ENCODE data around the gene EXT2. TPM values are rescaled to one million over a fixed set of nuclear protein-coding genes. Genes with fewer than 3 reads are reported as not detected.

EXT2 gene
- total and polyA plus RNA-seq, 2 donors (not counting 1 experiment from before 2014, with no cell fraction given) = 114 to 177 TPM

DNA sequence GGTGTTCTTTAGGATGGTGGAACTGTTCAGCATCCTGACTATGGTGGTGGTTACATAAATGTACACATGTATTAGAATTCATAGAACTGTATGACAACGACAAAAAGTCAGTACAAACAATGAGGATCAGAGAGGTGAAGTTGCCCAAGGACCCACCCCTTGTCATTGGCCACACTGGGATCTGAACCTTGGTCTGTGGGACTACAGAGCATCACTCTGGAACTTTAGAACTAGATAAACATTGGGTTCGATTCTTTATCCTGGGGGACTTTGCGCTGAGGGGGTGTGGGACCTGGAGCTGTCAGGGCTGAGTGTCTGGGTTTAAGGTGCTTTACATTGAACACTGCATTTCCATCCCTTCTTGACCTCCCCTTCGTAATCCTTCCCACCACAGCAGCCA, 12.8 kb upstream of the EXT2 start:
- Histone ChIP-seq H2AFZ (ENCODE audit: low read length) (no peak overlapping the region), H3K27me3 (ENCODE audit: control insufficient read depth, insufficient read depth, low read length) (no peaks in the 10 kb centered on the region), H3K36me3 (ENCODE audit: control insufficient read depth, insufficient read depth, low read length) (no peaks in the 10 kb centered on the region), H3K4me2 (ENCODE audit: extremely low read depth, insufficient read depth, low read length) (no peak overlapping the region), H3K4me3 (replicated peaks in 1 of 4; ENCODE audit: control extremely low read depth in 1 of 4, insufficient read depth in 1 of 4, low read depth in 3 of 4, low read length in 4 of 4) (no peak overlapping the region), H3K4me1 (ENCODE audit: control insufficient read depth, extremely low read depth, insufficient read depth, low read length) (no peaks in the 10 kb centered on the region), H3K79me2 (ENCODE audit: control insufficient read depth, insufficient read depth, low read length) (no peaks in the 10 kb centered on the region), H4K20me1 (ENCODE audit: control insufficient read depth, extremely low read depth, insufficient read depth, low read length) (no peaks in the 10 kb centered on the region), H3K27ac (ENCODE audit: insufficient read depth, low read length) (no peak overlapping the region), H3K9me3 (ENCODE audit: control insufficient read depth, insufficient read depth, low read depth, low read length) (no peaks in the 10 kb centered on the region), H3K9ac (ENCODE audit: insufficient read depth, low read length) (no peak overlapping the region)
- no peak for DNase-seq (ENCODE audit: low read depth in 2 of 2)
- no peak for TF ChIP-seq CTCF (conservative IDR thresholded peaks at IDR 0.05 in 1 of 2, IDR thresholded peaks at IDR 0.05 in 1 of 2; ENCODE audit: low read depth in 1 of 2, low read length in 2 of 2)
- no peak for TF ChIP-seq EZH2 (IDR thresholded peaks at IDR 0.05; ENCODE audit: low read length, missing control alignments)

- Histone ChIP-seq H3K4me3 (replicated peaks in 1 of 4; ENCODE audit: control extremely low read depth in 1 of 4, insufficient read depth in 1 of 4, low read depth in 3 of 4, low read length in 4 of 4) (no peak overlapping the region), H4K20me1 (ENCODE audit: control insufficient read depth, extremely low read depth, insufficient read depth, low read length) (no peaks in the 10 kb centered on the region), H3K27ac (ENCODE audit: insufficient read depth, low read length) (no peak overlapping the region), H3K9ac (ENCODE audit: insufficient read depth, low read length) (no peak overlapping the region), H3K27me3 (ENCODE audit: control insufficient read depth, insufficient read depth, low read length) (no peaks in the 10 kb centered on the region), H2AFZ (ENCODE audit: low read length) (no peak overlapping the region), H3K36me3 (ENCODE audit: control insufficient read depth, insufficient read depth, low read length) (no peaks in the 10 kb centered on the region), H3K4me1 (ENCODE audit: control insufficient read depth, extremely low read depth, insufficient read depth, low read length) (no peaks in the 10 kb centered on the region), H3K4me2 (ENCODE audit: extremely low read depth, insufficient read depth, low read length) (no peak overlapping the region), H3K9me3 (ENCODE audit: control insufficient read depth, insufficient read depth, low read depth, low read length) (no peaks in the 10 kb centered on the region), H3K79me2 (ENCODE audit: control insufficient read depth, insufficient read depth, low read length) (no peaks in the 10 kb centered on the region)
- no peak for DNase-seq (ENCODE audit: low read depth in 2 of 2)
- no peak for TF ChIP-seq CTCF (conservative IDR thresholded peaks at IDR 0.05 in 1 of 2, IDR thresholded peaks at IDR 0.05 in 1 of 2; ENCODE audit: low read depth in 1 of 2, low read length in 2 of 2)
- TF ChIP-seq EZH2 (IDR thresholded peaks at IDR 0.05; ENCODE audit: low read length, missing control alignments) = no peak
Observed at GRCh38 chr11:44083433-44083832, 12.0 kb upstream of the EXT2 start.

DNA sequence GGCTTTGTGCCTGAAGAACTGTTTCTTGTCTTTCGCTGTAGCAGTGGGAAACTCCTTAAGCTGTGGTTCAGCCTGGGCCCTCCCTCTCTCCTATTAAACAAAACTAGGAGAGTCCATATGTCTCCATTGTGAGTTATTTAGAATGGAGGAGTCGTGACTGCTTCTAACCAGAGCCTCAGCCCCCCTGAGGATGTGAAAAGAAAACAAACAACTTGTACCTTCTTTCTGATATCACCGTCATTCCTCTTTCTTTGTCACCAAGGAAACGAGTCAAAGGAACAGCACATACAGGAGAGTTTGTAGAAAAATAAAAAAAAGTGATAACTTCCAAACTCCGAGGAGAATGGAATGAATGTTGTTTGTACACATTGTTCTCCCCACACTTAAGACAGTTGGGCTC, 11.6 kb upstream of the EXT2 start:
- H3K4me2 ChIP-seq (ENCODE audit: extremely low read depth, insufficient read depth, low read length) = no peak overlapping the region

More for the DNA sequence above, 11.6 kb upstream of the EXT2 start:
- no peaks in the 10 kb centered on the region for H3K79me2 ChIP-seq (ENCODE audit: control insufficient read depth, insufficient read depth, low read length)
- no peak overlapping the region for H3K9ac ChIP-seq (ENCODE audit: insufficient read depth, low read length)
- H2AFZ ChIP-seq (ENCODE audit: low read length) = no peak overlapping the region
- H4K20me1 ChIP-seq (ENCODE audit: control insufficient read depth, extremely low read depth, insufficient read depth, low read length) = no peaks in the 10 kb centered on the region
- no peaks in the 10 kb centered on the region for H3K4me1 ChIP-seq (ENCODE audit: control insufficient read depth, extremely low read depth, insufficient read depth, low read length)
- DNase-seq (ENCODE audit: low read depth in 2 of 2) = no peak
- no peaks in the 10 kb centered on the region for H3K36me3 ChIP-seq (ENCODE audit: control insufficient read depth, insufficient read depth, low read length)
- H3K4me3 ChIP-seq (replicated peaks in 1 of 4; ENCODE audit: control extremely low read depth in 1 of 4, insufficient read depth in 1 of 4, low read depth in 3 of 4, low read length in 4 of 4) = no peak overlapping the region
- no peaks in the 10 kb centered on the region for H3K9me3 ChIP-seq (ENCODE audit: control insufficient read depth, insufficient read depth, low read depth, low read length)
- no peak overlapping the region for H3K27ac ChIP-seq (ENCODE audit: insufficient read depth, low read length)
- H3K27me3 ChIP-seq (ENCODE audit: control insufficient read depth, insufficient read depth, low read length) = no peaks in the 10 kb centered on the region
- no peak for TF ChIP-seq EZH2 (IDR thresholded peaks at IDR 0.05; ENCODE audit: low read length, missing control alignments)
- TF ChIP-seq CTCF (conservative IDR thresholded peaks at IDR 0.05 in 1 of 2, IDR thresholded peaks at IDR 0.05 in 1 of 2; ENCODE audit: low read depth in 1 of 2, low read length in 2 of 2) = no peak
